Measurements from ENCODE around the gene TMEM132C.

DNA sequence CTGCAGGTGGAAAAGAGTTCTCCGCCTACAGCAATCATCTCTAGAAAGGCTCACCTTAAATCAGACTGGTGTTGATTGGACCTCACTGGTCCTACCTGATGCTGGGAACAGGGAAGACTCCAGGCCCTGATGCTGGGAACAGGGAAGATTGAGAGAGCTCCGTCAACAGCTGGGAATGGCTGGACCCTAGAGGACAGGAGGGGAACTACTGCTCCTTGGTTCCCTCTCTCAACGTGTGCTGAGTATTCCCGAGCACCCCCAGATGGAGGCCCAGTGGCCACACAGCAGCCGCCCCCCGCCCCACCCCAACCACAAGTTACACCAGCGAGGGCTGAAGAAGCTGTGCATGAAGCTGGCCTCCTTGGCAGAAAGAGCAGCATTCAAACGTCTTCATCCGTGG lies 316.5 kb downstream of the TMEM132C start:
- TF ChIP-seq, protein P1, sequence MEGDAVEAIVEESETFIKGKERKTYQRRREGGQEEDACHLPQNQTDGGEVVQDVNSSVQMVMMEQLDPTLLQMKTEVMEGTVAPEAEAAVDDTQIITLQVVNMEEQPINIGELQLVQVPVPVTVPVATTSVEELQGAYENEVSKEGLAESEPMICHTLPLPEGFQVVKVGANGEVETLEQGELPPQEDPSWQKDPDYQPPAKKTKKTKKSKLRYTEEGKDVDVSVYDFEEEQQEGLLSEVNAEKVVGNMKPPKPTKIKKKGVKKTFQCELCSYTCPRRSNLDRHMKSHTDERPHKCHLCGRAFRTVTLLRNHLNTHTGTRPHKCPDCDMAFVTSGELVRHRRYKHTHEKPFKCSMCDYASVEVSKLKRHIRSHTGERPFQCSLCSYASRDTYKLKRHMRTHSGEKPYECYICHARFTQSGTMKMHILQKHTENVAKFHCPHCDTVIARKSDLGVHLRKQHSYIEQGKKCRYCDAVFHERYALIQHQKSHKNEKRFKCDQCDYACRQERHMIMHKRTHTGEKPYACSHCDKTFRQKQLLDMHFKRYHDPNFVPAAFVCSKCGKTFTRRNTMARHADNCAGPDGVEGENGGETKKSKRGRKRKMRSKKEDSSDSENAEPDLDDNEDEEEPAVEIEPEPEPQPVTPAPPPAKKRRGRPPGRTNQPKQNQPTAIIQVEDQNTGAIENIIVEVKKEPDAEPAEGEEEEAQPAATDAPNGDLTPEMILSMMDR (IDR thresholded peaks at IDR 0.05) = no peak
- TF ChIP-seq POLR2AphosphoS5 (IDR thresholded peaks at IDR 0.05) (no peak), POLR2A (IDR thresholded peaks at IDR 0.05) (no peak)
